CD4-positive, alpha-beta T cell (primary cell): Measurements from ENCODE around the gene IQCE. TPM values are rescaled to one million over a fixed set of nuclear protein-coding genes. Genes with fewer than 3 reads are reported as not detected.

Experiments used
- ATAC-seq: fragments of 200-7000 bp; cut with Tn5 transposase; one replicate; pipeline ENCODE4 v1.10.0; 2022; ENCODE audit warnings: mild to moderate bottlenecking; ENCODE audit not compliant: poor library complexity
- CTCF ChIA-PET: fragments of 350-600 bp; sonication (Branson Sonifier 250); formaldehyde crosslinking; loops from one replicate; lab custom pipeline; 2021; ENCODE audit warnings: antibody characterized with exemption, inconsistent platforms; lab: Charles Lee
- POLR2A ChIA-PET: fragments of 350-600 bp; sonication (Branson Sonifier 250); formaldehyde crosslinking; loops from one replicate; lab custom pipeline; 2021; ENCODE audit warnings: antibody characterized with exemption, inconsistent platforms; lab: Charles Lee
- DNase-seq, 14 experiments: peaks; one replicate each; pipeline ENCODE4 v3.0.0-alpha.2; 2013 to 2020; ENCODE audit warnings: mixed read lengths in 2 of 14
- H3K27ac ChIP-seq, 2 donors: one replicate each; pipeline versions ENCODE4 v1.5.1 to v1.7.0; 2013; ENCODE audit warnings: low read length in 2 of 2, low read depth in 1 of 2, mild to moderate bottlenecking in 1 of 2
- H3K27me3 ChIP-seq, 2 experiments: 1 replicate in 1 of 2; 2 replicates in 1 of 2; pipeline versions ENCODE4 v1.6.1 to v1.7.0; 2013; ENCODE audit warnings: low read length in 2 of 2, control low read depth in 1 of 2, mild to moderate bottlenecking in 1 of 2, moderate library complexity in 1 of 2; ENCODE audit not compliant: insufficient read depth in 2 of 2, control insufficient read depth in 1 of 2
- H3K36me3 ChIP-seq: one replicate; pipeline ENCODE4 v1.6.1; 2013; ENCODE audit warnings: low read length, control low read depth; ENCODE audit not compliant: insufficient read depth
- H3K4me1 ChIP-seq: one replicate; pipeline ENCODE4 v1.6.1; 2013; ENCODE audit warnings: low read length, control low read depth; ENCODE audit not compliant: insufficient read depth
- H3K4me3 ChIP-seq: one replicate; pipeline ENCODE4 v1.5.1; 2013; ENCODE audit warnings: mild to moderate bottlenecking, low read length, moderate library complexity
- H3K9me3 ChIP-seq, 2 experiments: 1 replicate in 1 of 2; 2 replicates in 1 of 2; pipeline versions ENCODE4 v1.6.1 to v1.7.0; 2013; ENCODE audit warnings: low read length in 2 of 2, mild to moderate bottlenecking in 2 of 2, control low read depth in 1 of 2, moderate library complexity in 1 of 2; ENCODE audit not compliant: control insufficient read depth in 1 of 2, insufficient read depth in 1 of 2
- H3K27ac Mint-ChIP-seq: one replicate; pipeline ENCODE4 v1.8.0; 2020; ENCODE audit warnings: mixed read lengths
- H3K27me3 Mint-ChIP-seq: one replicate; pipeline ENCODE4 v1.8.0; 2021; ENCODE audit warnings: mixed read lengths
- H3K36me3 Mint-ChIP-seq: one replicate; pipeline ENCODE4 v1.8.0; 2021; ENCODE audit warnings: low read depth, mixed read lengths
- H3K4me1 Mint-ChIP-seq: one replicate; pipeline ENCODE4 v1.8.0; 2021; ENCODE audit warnings: low read depth, mixed read lengths
- H3K4me3 Mint-ChIP-seq: one replicate; pipeline ENCODE4 v1.8.0; 2020; ENCODE audit warnings: mild to moderate bottlenecking, mixed read lengths
- H3K9me3 Mint-ChIP-seq: one replicate; pipeline ENCODE4 v1.8.0; 2020; ENCODE audit warnings: mixed read lengths
- intact Hi-C, 2 experiments: fragments of 100-400 bp; cut with DNase I in 1 of 2; cut with micrococcal nuclease in 1 of 2; formaldehyde crosslinking; loops; one replicate each; pipeline versions ENCODE4 v1.15.1 to v1.9.0; 2023 to 2025; cut with DNase I, micrococcal nuclease
- total RNA-seq, 174 experiments: library from RNA in 2 of 174; stranded (reverse) in 2 of 174; gene quantifications; one replicate each; pipeline ENCODE4 v1.2.3 and lab custom pipeline; 2021 to 2026
- TF ChIP-seq, protein P1 (sequence below): fragments of 200-600 bp; IDR thresholded peaks from one replicate; pipeline ENCODE4 v1.8.0; 2022; ENCODE audit warnings: antibody characterized with exemption, mild to moderate bottlenecking

Gene IQCE
- total RNA-seq, 2 experiments from 2014 or later, result 4.3 to 5.6 TPM

DNA sequence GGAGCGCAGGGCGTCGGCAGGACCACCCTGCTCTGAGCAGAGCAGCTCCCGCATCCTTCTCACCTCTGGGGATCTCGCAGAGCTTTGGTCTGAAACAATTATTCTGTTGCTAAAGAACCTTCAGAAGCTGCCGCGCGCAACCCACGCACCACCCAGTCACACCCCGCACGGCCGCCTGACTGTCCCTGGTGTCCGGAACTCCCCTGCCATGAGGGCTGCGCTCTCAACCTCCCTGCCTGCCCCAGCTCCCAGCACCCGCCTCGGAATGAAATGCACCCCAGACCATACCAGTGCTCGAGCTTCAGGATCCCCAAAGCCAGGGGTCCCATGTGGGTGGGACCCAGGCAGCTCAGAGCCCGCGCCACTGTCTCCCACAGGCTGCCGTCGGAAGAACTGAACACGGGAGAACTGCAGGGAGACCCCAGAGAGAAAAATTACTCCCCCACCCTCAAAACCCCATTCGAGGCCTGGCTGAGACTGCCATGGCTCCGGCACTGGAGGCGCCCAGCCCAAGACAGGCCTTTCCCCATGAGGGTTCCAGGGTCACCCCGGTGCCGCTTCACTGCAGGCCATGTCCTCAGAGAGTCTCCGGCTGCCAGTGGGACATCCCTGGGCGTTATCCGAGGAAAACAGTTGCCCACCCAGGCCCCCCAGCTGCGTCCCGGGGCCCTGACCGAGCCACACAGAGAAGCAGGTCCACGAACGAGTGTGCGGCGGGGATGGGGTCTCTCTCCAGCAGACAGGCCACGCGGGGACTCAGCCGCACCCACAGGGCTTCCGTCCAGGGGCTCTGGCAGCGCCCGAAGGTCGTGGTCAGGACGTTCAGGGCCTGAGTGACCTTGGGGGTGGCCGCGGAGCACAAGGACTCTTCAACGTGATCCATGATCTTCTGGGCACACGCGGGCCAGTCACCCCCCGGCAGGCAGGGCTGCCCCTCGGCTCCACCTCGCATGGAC lies 15.6 kb upstream of the IQCE start:
- no peak for ATAC-seq
- TF ChIP-seq, protein P1, sequence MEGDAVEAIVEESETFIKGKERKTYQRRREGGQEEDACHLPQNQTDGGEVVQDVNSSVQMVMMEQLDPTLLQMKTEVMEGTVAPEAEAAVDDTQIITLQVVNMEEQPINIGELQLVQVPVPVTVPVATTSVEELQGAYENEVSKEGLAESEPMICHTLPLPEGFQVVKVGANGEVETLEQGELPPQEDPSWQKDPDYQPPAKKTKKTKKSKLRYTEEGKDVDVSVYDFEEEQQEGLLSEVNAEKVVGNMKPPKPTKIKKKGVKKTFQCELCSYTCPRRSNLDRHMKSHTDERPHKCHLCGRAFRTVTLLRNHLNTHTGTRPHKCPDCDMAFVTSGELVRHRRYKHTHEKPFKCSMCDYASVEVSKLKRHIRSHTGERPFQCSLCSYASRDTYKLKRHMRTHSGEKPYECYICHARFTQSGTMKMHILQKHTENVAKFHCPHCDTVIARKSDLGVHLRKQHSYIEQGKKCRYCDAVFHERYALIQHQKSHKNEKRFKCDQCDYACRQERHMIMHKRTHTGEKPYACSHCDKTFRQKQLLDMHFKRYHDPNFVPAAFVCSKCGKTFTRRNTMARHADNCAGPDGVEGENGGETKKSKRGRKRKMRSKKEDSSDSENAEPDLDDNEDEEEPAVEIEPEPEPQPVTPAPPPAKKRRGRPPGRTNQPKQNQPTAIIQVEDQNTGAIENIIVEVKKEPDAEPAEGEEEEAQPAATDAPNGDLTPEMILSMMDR, result no peak
- H3K36me3 Mint-ChIP-seq, result peaks cover 69% of the 10 kb centered on the region
- Histone ChIP-seq H3K4me1 (no peaks in the 10 kb centered on the region), H3K9me3 (no peaks in the 10 kb centered on the region), H3K4me3 (no peak overlapping the region), H3K36me3 (peaks cover 82% of the 10 kb centered on the region), H3K27ac (no peak overlapping the region), H3K27me3 (no peaks in the 10 kb centered on the region)
- H3K4me3 Mint-ChIP-seq, result no peak overlapping the region
- H3K27ac Mint-ChIP-seq, result no peak overlapping the region
- ChIA-PET CTCF (interaction anchor here (0.6 kb wide), 2 partner anchors 9 to 176 kb away, joined by 3 read pairs; no protein-coding TSS in a partner anchor), POLR2A (interaction anchor here (1.1 kb wide), 1 partner anchor 13 kb away, joined by 3 read pairs; no protein-coding TSS in a partner anchor)
- no peaks in the 10 kb centered on the region for H3K4me1 Mint-ChIP-seq
- intact Hi-C loops, result no loop called here
- no peaks in the 10 kb centered on the region for H3K27me3 Mint-ChIP-seq
- no peaks in the 10 kb centered on the region for H3K9me3 Mint-ChIP-seq
- DNase-seq, result peak in 1 of 14 experiments; percentile 22

DNA sequence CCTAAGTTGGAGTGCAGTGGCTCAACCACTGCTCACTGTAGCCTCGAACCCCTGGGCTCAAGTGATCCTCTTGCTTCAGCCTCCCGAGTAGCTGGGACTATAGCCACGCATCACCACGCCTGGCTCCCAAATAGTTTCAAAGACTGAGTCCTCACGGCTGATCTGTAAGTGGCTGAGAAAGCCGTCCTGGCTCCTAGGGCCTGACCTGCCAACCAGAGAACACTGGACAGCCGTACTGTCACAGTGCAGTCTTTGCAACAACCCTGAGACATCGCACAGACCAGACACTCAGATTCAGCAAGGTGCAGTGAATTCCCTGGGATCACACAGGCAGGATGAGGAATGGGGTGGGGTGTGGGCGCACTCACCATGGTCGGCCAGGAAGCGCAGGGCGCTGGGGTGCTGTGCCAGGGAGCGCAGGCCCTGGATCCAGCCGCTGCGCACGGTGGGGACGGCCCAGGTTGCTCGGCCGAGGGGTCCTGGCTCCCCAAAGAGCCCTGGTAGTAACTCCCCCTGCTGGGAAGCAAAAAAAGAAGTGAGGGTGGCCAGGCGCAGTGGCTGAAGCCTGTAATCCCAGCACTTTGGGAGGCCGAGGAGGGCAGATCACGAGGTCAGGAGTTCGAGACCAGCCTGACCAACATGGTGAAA lies 14.1 kb upstream of the IQCE start:
- DNase-seq (no peak), ATAC-seq (no peak)
- H3K9me3 Mint-ChIP-seq, result no peaks in the 10 kb centered on the region
- TF ChIP-seq, protein P1, result no peak
- peaks cover 5% of the 10 kb centered on the region for H3K4me1 Mint-ChIP-seq
- peaks cover 74% of the 10 kb centered on the region for H3K36me3 Mint-ChIP-seq
- H3K27ac Mint-ChIP-seq, result no peak overlapping the region
- H3K27me3 Mint-ChIP-seq, result no peaks in the 10 kb centered on the region
- Histone ChIP-seq H3K9me3 (no peaks in the 10 kb centered on the region), H3K36me3 (peaks cover 69% of the 10 kb centered on the region), H3K4me3 (no peak overlapping the region), H3K27ac (no peak overlapping the region), H3K27me3 (no peaks in the 10 kb centered on the region), H3K4me1 (no peaks in the 10 kb centered on the region)
- ChIA-PET POLR2A (interaction anchor here (0.8 to 1.1 kb wide), 2 partner anchors 14 to 76 kb away, joined by 3 read pairs; no protein-coding TSS in a partner anchor), CTCF (no interaction called here)
- H3K4me3 Mint-ChIP-seq, result no peak overlapping the region
- intact Hi-C loops, result no loop called here

DNA sequence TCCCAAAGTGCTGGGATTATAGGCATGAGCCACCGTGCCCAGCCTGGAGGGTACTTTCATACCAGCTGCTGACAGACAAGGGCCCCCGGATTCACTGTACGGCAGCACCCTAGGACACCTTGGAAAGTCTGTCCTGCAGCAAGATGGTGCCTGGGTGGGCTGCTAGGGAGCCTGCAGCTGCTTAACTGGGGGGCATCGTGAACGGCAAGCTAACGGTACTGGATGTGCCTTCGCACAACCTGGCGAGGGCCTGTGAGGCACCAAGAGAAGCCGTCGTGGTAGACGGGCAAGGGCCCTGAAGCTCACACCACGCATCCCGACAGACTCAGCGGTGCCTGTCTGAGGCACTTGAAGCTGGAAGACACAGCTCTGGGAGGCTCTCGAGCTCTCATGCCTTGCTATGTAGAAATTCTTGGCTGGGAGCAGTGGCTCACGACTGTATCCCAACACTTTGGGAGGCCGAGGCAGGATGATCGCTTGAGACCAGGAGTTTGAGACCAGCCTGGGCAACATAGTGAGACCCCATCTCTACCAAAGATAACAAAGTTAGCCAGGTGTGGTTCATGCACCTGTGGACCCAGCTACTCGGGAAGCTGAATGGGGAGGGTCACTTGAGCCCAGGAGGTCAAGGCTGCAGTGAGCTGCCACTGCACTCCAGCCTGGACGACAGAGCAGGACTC lies 12.9 kb upstream of the IQCE start:
- POLR2A ChIA-PET, result interaction anchor here (0.8 to 1.0 kb wide), 2 partner anchors 10 to 77 kb away, joined by 3 to 4 read pairs; no protein-coding TSS in a partner anchor
- no peaks in the 10 kb centered on the region for H3K9me3 Mint-ChIP-seq
- H3K27ac Mint-ChIP-seq, result peak overlapping the region; percentile 7

More for the DNA sequence above, 12.9 kb upstream of the IQCE start:
- ATAC-seq, result no peak
- Mint-ChIP-seq H3K36me3 (peaks cover 71% of the 10 kb centered on the region), H3K4me3 (no peak overlapping the region), H3K27me3 (no peaks in the 10 kb centered on the region), H3K4me1 (peaks cover 13% of the 10 kb centered on the region)
- no peak for DNase-seq
- Histone ChIP-seq H3K9me3 (no peaks in the 10 kb centered on the region), H3K4me1 (peaks cover 2% of the 10 kb centered on the region), H3K27me3 (no peaks in the 10 kb centered on the region), H3K36me3 (peaks cover 61% of the 10 kb centered on the region), H3K4me3 (no peak overlapping the region), H3K27ac (no peak overlapping the region)
- CTCF ChIA-PET, result no interaction called here
- intact Hi-C loops, result no loop called here
- TF ChIP-seq, protein P1, result no peak
